AG09319 (cell line): ENCODE data around the gene COQ9.
"Not testable (repeated sequence)": the region's sequence is repeated elsewhere in the genome, so short reads cannot be mapped to it uniquely, and the experiment has no call there.

Experiments
- DNase-seq: peaks from one replicate; pipeline ENCODE4 v3.0.0-alpha.2; 2010; ENCODE audit warnings: low read depth; ENCODE audit errors: extremely low read depth
- TF ChIP-seq, protein P1 (sequence below): IDR thresholded peaks from 2 replicates; pipeline ENCODE4 v1.5.1; 2011; ENCODE audit warnings: low read depth, mild to moderate bottlenecking, inconsistent platforms, low read length, moderate library complexity

COQ9 gene

DNA sequence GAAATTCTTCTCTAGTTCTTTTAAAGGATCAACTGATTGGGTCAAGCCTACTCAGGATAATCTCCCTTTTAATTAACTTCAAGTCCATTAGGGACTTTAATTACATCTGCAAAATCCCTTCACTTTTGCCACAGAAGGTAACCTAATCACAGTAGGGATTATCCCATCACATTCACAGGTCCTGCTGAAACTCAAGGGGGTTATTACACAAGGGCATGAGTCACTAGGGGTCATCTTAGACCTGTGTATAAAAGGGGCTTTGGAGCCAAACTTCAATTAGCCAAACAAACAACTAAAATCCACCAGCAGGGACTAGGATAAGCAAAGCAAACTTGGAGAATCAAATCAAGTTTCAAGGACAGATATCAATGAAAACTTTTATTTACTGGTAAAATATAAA, 19.5 kb upstream of the COQ9 start:
- TF ChIP-seq, protein P1, sequence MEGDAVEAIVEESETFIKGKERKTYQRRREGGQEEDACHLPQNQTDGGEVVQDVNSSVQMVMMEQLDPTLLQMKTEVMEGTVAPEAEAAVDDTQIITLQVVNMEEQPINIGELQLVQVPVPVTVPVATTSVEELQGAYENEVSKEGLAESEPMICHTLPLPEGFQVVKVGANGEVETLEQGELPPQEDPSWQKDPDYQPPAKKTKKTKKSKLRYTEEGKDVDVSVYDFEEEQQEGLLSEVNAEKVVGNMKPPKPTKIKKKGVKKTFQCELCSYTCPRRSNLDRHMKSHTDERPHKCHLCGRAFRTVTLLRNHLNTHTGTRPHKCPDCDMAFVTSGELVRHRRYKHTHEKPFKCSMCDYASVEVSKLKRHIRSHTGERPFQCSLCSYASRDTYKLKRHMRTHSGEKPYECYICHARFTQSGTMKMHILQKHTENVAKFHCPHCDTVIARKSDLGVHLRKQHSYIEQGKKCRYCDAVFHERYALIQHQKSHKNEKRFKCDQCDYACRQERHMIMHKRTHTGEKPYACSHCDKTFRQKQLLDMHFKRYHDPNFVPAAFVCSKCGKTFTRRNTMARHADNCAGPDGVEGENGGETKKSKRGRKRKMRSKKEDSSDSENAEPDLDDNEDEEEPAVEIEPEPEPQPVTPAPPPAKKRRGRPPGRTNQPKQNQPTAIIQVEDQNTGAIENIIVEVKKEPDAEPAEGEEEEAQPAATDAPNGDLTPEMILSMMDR = no peak

DNA sequence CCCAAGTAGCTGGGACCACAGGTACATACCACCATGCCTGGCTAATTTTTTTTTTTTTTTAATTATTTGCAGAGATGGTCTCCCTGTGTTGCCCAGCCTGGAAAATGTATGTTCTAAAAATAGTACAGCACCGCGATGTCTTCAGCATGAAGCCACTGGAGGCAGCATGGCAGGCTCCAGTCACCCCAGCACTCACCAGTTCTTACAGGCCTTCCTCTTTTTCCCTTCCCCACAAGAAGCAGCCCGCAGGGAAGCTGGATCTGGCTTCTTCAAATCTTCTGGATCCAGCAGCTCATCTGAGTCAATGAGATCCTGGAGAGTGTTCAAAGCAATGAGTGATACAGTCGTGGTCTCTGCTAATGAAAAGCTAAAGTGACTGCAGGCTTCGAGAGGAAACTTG, 16.3 kb upstream of the COQ9 start:
- DNase-seq = no peak
- TF ChIP-seq, protein P1 = no peak

More for the DNA sequence above, 19.5 kb upstream of the COQ9 start:
- no peak for DNase-seq

DNA sequence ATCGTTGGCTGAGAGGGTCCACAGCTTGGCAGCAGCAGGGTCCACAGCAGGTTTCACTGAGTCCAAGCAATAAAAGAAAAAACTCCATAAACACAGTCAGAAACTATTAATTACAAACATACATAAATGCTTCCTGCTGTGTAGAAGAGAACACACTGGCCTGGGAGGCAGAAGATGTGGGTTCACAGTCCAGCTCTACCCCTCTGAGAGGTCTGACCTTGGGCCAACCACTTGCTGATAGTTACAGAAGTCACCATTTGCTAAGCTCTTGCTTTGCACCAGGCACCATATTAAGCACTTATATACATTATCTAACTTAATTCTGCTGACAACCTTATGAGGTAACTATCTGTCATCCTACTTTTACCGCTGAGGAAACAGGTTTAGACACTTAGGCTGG, 14.8 kb upstream of the COQ9 start:
- no peak for DNase-seq
- TF ChIP-seq, protein P1 = no peak

DNA sequence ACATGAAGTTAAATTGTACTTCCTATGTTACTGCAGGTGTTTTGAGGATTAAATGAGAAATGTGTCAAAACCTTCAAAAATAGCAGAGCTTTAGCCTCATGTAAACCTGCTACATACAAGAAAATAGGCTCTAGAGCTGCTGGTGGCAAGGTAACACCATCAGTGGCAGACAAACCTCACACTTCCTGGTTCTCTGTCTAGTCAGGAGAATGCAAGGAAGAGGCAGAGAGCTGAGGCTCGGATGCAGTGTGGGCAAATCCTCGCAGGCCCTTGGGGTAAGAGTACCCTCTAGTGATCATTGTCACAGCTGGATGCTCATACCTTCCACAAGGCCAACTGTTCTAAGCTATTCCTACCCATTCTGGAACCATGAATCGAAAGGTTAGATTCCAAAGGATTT, 14.3 kb upstream of the COQ9 start:
- DNase-seq = no peak
- TF ChIP-seq, protein P1 = no peak

DNA sequence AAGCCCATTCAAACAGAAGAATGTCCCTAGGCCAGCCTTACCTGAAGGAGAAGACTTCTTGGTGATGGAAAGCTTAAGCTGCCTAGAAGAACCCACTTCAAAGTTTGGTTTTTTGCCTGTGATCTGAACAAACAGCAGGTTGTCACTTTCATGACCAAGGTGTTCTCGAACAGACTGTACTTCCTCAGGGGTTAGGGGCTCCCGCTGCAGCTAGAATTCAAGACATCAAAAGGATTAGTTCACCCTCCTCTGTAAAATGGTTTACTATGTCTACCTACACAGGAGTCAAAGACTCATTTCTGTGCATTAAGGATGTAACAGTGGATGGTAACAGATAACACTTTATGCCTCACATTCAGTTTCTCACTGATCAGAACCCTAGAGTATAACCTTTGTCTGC, 13.3 kb upstream of the COQ9 start:
- DNase-seq = no peak
- TF ChIP-seq, protein P1 = no peak

DNA sequence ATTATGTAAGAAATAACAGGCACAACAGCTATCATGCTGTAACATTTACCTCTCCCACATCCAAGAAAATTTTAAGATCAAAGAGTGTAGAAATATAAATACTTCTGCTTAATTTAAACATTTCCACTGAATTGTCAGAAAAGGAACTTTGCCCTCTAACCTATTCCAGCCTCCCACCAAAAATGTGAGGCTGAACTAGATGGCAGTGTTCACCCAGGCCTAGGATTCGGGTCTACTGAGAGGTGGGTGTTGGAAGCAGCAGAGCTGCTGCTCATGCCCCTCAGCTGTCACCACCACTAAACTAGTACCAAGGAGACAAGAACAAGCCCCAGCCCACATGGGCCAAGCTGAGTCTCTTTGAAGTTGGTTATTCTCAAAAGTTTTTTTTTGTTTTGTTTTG, 11.4 kb upstream of the COQ9 start:
- DNase-seq = no peak
- TF ChIP-seq, protein P1 = no peak

DNA sequence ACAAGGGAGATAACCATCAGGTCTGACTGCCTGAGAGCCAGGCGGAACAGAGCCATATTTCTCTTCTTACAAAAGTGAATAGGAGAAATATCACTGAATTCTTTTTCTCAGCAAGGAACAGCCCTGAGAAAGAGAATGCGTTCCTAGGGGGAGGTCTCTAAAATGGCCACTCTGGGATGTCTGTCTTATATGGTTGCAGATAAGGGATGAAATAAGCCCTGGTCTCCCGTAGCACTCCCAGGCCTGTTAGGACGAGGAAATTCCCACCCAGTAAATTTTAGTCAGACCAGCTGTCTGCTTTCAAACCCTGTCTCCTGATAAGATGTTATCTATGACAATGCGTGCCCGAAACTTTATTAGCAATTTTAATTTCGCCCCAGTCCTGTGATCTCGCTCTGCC, 7.3 kb upstream of the COQ9 start:
- DNase-seq = not testable (repeated sequence)

DNA sequence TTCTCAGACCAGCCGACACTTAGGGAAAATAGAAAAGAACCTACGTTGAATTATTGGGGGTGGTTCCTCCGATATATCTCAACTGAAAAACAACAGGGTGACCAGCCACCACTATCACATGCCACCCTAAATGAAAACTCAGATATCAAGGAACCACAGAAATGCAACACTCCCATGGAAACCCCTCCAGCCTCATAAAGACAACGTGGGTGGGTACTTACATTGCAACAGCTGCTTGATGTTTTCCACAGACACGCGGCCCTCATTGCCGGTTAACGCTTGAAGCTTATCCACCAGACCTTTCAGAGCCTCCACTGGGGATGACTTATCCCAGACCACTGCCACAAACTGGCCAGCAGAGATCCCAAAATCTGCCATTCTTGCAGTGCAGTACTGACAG, 6.7 kb upstream of the COQ9 start:
- DNase-seq = not testable (repeated sequence)

DNA sequence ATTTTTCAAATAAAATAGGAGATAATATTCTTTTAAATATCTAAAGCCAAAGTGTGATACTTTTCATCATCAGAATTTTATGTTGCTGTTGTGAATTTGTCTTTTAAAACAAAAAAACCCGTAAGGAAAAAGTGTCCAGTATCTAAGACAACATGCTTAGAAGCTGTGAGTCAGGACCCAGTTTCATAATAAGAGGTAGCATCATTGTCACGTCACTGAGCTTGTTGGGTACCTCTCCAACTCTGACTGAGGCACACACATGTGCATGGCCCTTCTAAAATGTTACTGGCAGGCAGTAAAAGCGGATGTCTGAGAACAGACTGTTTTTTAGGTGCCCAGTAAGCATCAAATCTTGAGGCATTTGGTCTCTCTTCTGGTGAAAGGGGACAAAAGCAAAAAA, 2.6 kb upstream of the COQ9 start:
- no peak for DNase-seq

More for the DNA sequence above, 2.6 kb upstream of the COQ9 start:
- TF ChIP-seq, protein P1 = no peak
